WERI-Rb-1 (cell line): Measurements from ENCODE around the gene PAQR5.

Experiments used
- DNase-seq: peaks from one replicate; pipeline ENCODE4 v3.0.0-alpha.2; 2020
- H3K27ac ChIP-seq: fragments of 250-450 bp; sonication (Bioruptor Pico); 2 replicates; pipeline ENCODE4 v1.5.1; 2020; ENCODE audit warnings: mild to moderate bottlenecking, moderate library complexity
- H3K27me3 ChIP-seq: fragments of 250-450 bp; sonication (Bioruptor Pico); 2 replicates; pipeline ENCODE4 v1.5.1; 2021; ENCODE audit warnings: mild to moderate bottlenecking, low read depth, moderate library complexity; ENCODE audit not compliant: insufficient read depth, severe bottlenecking
- H3K36me3 ChIP-seq: fragments of 250-450 bp; sonication (Bioruptor Pico); 2 replicates; pipeline ENCODE4 v1.5.1; 2020; ENCODE audit warnings: mild to moderate bottlenecking, moderate library complexity
- H3K4me3 ChIP-seq: 2 replicates; pipeline ENCODE4 v1.5.1; 2011; ENCODE audit warnings: low read depth, mild to moderate bottlenecking, control low read depth, low read length
- H3K9me3 ChIP-seq: fragments of 250-450 bp; sonication (Bioruptor Pico); 2 replicates; pipeline ENCODE4 v1.5.1; 2021; ENCODE audit warnings: mild to moderate bottlenecking, moderate library complexity; ENCODE audit not compliant: severe bottlenecking
- CTCF ChIP-seq: IDR thresholded peaks from 2 replicates; pipeline ENCODE4 v1.5.1; 2011; ENCODE audit warnings: low read depth, mild to moderate bottlenecking, control low read depth, inconsistent platforms, low read length

The PAQR5 gene

GRCh38 chr15:69395460-69395859 is 96.7 kb downstream of the PAQR5 start:
- no peak for TF ChIP-seq CTCF
- H3K27ac ChIP-seq: no peak overlapping the region
- no peaks in the 10 kb centered on the region for H3K9me3 ChIP-seq
- no peaks in the 10 kb centered on the region for H3K27me3 ChIP-seq
- no peak for DNase-seq
- H3K36me3 ChIP-seq: no peaks in the 10 kb centered on the region
- H3K4me3 ChIP-seq: no peak overlapping the region

GRCh38 chr15:69395991-69396390 is 97.3 kb downstream of the PAQR5 start:
- Histone ChIP-seq H3K27ac (no peak overlapping the region), H3K36me3 (no peaks in the 10 kb centered on the region), H3K4me3 (no peak overlapping the region), H3K9me3 (no peaks in the 10 kb centered on the region), H3K27me3 (no peaks in the 10 kb centered on the region)
- no peak for TF ChIP-seq CTCF
- DNase-seq: no peak

- no peaks in the 10 kb centered on the region for H3K36me3 ChIP-seq
- H3K27ac ChIP-seq: no peak overlapping the region
- H3K27me3 ChIP-seq: no peaks in the 10 kb centered on the region
- no peak overlapping the region for H3K4me3 ChIP-seq
- no peaks in the 10 kb centered on the region for H3K9me3 ChIP-seq
- peak; percentile 32 for DNase-seq
- TF ChIP-seq CTCF: no peak
Measured at GRCh38 chr15:69398491-69398891, 99.8 kb downstream of the PAQR5 start.

- no peak for TF ChIP-seq CTCF
- no peak for DNase-seq
- no peak overlapping the region for H3K27ac ChIP-seq
- no peaks in the 10 kb centered on the region for H3K27me3 ChIP-seq
- H3K36me3 ChIP-seq: no peaks in the 10 kb centered on the region
- no peak overlapping the region for H3K4me3 ChIP-seq
- H3K9me3 ChIP-seq: no peaks in the 10 kb centered on the region
Measured at GRCh38 chr15:69400850-69401249, 102.1 kb downstream of the PAQR5 start.

GRCh38 chr15:69402816-69403215 is 104.1 kb downstream of the PAQR5 start:
- H3K36me3 ChIP-seq: no peaks in the 10 kb centered on the region
- H3K4me3 ChIP-seq: no peak overlapping the region
- no peaks in the 10 kb centered on the region for H3K27me3 ChIP-seq
- no peak overlapping the region for H3K27ac ChIP-seq
- DNase-seq: no peak
- TF ChIP-seq CTCF: no peak
- no peaks in the 10 kb centered on the region for H3K9me3 ChIP-seq

- Histone ChIP-seq H3K4me3 (no peak overlapping the region), H3K27ac (no peak overlapping the region), H3K36me3 (no peaks in the 10 kb centered on the region), H3K27me3 (no peaks in the 10 kb centered on the region), H3K9me3 (no peaks in the 10 kb centered on the region)
- no peak for DNase-seq
- no peak for TF ChIP-seq CTCF
Measured at GRCh38 chr15:69403594-69403993, 104.9 kb downstream of the PAQR5 start.
